NCI-H2029 (cell line): ENCODE data around the gene MAP4K4.

Source experiments
- DNase-seq: peaks from one replicate; lab custom pipeline; 2025; lab: John Stamatoyannopoulos, UW

Gene MAP4K4

GRCh38 chr2:101843471-101843870, 146.0 kb downstream of the MAP4K4 start:
- no peak for DNase-seq

- DNase-seq: no peak
Observed at GRCh38 chr2:101844055-101844635, 146.6 kb downstream of the MAP4K4 start.

GRCh38 chr2:101846973-101847372, 149.5 kb downstream of the MAP4K4 start:
- DNase-seq: no peak

GRCh38 chr2:101847661-101848339, 150.3 kb downstream of the MAP4K4 start:
- no peak for DNase-seq

- no peak for DNase-seq
Observed at GRCh38 chr2:101848769-101849410, 151.4 kb downstream of the MAP4K4 start.

- DNase-seq: no peak
Observed at GRCh38 chr2:101850450-101850849, 152.9 kb downstream of the MAP4K4 start.

GRCh38 chr2:101850991-101851390, 153.5 kb downstream of the MAP4K4 start:
- no peak for DNase-seq

GRCh38 chr2:101852824-101853223, 155.3 kb downstream of the MAP4K4 start:
- no peak for DNase-seq

GRCh38 chr2:101854877-101855276, 157.4 kb downstream of the MAP4K4 start:
- DNase-seq: no peak

- DNase-seq: no peak
Observed at GRCh38 chr2:101855776-101856175, 158.3 kb downstream of the MAP4K4 start.

- no peak for DNase-seq
Observed at GRCh38 chr2:101858246-101858645, 160.7 kb downstream of the MAP4K4 start.

GRCh38 chr2:101858910-101859309, 161.4 kb downstream of the MAP4K4 start:
- no peak for DNase-seq

- DNase-seq: no peak
Observed at GRCh38 chr2:101859604-101860003, 162.1 kb downstream of the MAP4K4 start.

- no peak for DNase-seq
Observed at GRCh38 chr2:101860157-101860556, 162.7 kb downstream of the MAP4K4 start.

GRCh38 chr2:101860782-101861181, 163.3 kb downstream of the MAP4K4 start:
- DNase-seq: no peak

- no peak for DNase-seq
Observed at GRCh38 chr2:101861382-101861781, 163.9 kb downstream of the MAP4K4 start.

- no peak for DNase-seq
Observed at GRCh38 chr2:101863534-101863933, 166.0 kb downstream of the MAP4K4 start.

- no peak for DNase-seq
Observed at GRCh38 chr2:101864426-101864825, 166.9 kb downstream of the MAP4K4 start.

GRCh38 chr2:101868525-101868924, 171.0 kb downstream of the MAP4K4 start:
- no peak for DNase-seq

- DNase-seq: no peak
Observed at GRCh38 chr2:101869527-101869926, 172.0 kb downstream of the MAP4K4 start.

- DNase-seq: no peak
Observed at GRCh38 chr2:101870444-101870843, 172.9 kb downstream of the MAP4K4 start.

GRCh38 chr2:101871480-101871879, 174.0 kb downstream of the MAP4K4 start:
- no peak for DNase-seq

GRCh38 chr2:101872480-101872879, 175.0 kb downstream of the MAP4K4 start:
- no peak for DNase-seq
